Fibroblast of skin of left quadriceps (primary cell): Measurements from ENCODE around the gene MLXIPL.
"Not testable (repeated sequence)": the region's sequence is repeated elsewhere in the genome, so short reads cannot be mapped to it uniquely, and the experiment has no call there.

ENCODE experiments used
- DNase-seq, 2 experiments: peaks; one replicate each; pipeline ENCODE4 v3.0.0-alpha.2; 2013; ENCODE audit warnings: low read depth in 2 of 2

Gene MLXIPL

DNA sequence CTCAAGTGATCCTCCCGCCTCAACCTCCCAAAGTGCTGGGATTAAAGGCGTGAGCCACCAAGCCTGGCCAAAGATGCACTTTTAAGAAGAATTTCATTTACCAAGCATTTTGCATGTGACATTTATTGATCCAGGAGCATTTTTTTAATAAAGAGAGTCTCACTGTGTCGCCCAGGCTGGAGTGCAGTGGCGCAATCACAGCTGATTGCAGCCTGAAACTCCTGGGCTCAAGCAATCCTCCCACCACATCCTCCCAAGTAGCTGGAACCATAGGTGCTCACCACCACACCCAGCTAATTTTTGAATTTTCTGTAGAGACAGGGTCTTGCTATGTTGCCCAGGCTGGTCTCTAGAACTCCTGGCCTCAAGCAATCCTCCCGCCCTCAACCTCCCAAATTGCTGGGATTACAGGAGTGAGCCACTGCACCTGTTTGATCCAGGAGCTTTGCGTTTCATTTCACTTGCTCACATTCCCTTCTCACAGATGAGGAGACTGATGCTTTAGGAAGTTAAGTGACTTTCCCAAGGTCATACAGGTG is 41.6 kb downstream of the MLXIPL start:
- DNase-seq: no peak

DNA sequence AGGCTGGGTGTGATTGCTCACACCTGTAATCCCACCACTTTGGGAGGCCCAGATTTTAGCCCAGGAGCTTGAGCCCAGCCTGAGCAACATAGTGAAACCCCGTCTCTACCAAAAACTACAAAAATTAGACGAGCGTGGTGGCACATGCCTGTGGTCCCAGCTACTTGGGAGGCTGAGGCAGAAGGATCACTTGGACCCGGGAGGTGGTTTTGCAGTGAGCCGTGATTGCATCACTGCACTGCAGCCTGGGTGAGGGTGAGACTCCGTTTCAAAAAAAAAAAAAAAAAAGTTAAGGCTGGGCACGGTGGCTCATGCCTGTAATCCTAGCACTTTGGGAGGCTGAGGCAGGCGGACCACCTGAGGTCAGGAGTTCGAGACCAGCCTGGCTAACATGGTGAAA is 43.3 kb downstream of the MLXIPL start:
- not testable (repeated sequence) for DNase-seq

DNA sequence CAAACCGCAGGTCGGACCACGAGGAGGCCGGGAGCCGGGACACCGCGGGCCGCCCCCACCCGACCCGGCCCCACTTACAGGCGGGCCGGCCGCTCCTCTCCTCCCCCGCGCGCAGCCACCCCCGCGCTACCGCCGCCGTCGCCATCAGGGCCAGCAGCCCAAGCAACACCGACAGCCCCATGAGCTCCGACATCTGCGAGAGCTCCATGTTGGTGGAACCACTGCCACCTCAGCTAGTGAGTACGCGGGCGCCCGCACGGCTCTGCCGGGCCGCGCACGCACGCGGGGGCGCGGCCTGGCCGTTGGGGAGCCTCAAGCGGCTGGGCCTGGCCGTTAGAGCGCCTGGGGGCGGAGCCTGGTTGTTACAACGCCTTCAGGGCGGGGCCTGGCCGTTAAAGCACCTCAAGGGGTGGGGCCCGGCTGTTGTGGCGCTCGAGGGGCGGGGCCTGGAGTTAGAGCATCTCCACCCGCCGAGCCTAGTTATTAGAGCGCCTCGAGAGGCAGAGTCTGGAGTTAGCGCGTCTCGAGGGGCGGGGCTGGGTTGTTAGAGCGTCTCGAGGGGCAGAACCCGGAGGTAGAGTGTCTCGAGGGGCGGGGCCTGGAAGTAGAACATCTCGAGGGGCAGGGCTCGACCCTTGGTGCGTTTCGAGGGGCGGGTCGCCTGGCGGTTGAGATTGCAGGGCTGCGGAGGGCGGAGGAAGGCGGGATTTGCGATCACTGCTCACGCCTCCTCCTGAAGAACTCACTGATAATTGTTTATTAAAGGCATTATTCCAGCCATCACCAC is 45.8 kb downstream of the MLXIPL start, which contains the start of gene TBL2:
TBL2 (minus strand) TSS at position 238 of the 787 bp plus-strand sequence; CDS start at position 208, 30 bp downstream.
- DNase-seq: peak; percentile 97 to 98

DNA sequence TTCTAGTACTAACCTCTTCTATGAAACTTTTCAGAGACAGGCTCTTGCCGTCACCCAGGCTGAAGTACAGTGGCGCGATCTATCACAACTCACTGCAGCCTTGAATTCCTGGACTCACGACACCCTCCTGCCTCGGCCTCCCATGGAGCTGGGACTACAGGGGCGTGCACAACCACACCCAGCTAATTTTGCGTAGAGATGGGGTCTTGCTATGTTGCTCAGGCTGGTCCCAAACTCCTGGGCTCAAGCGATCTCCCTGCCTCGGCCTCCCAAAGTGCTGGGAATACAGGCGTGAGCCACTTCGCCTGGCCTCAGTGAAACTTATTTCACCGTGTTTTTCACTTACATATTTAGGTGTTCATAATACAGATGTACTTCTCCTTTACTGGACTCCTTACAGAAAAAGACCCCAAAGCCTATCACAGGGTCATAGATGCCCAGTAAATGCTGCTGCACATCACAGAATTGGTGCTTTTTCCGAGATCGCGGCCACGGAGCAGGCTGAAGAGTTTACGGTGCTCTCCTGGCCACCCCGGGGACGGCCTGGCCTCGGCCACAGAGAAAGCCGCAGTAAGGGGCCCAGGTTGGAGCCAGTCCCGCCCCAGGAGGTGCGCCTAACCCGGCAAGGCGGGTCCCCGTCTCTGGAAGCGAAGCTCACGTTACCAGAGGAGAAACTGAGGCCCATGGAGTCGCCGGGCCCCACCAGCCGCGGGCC is 46.5 kb downstream of the MLXIPL start:
- no peak for DNase-seq

DNA sequence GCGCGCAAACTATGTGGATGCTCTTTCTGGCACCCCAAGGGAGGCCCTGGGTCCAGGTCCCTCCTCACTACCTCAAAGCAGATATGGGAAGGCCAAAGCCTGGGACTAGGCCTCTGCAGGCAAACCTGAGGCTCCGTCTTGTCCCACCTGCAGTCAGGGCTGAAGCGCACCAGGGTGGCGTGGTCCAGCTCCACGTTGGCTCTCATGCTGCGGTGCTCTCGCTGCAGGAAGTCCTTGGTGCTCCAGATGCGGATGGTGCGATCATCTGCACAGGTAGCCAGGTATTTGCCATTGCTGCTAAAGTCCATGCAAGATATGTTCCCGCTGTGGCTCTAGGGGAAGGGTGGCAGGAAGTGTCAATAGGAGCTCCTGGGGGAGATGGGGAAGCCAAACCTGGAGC is 50.5 kb downstream of the MLXIPL start:
- no peak for DNase-seq

DNA sequence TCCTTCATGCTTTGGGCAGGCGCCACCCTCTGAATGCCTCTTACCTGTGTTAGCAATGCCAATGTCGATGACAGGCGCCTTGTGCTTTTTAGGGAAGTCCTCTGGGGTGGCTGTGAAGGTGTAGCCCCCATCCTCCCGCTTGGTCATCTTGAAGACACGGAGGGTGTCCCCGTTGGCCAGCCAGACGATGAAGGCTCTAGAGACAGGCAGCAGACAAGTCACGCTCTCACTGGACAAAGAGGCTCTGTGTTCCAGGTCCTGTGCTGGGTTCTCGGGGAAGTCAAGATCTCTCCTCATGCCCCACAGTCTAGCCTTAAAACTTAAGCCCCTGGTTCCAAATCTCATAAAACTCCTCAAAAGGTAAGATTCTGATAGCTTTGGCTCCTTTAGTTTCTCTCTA is 51.0 kb downstream of the MLXIPL start:
- no peak for DNase-seq

DNA sequence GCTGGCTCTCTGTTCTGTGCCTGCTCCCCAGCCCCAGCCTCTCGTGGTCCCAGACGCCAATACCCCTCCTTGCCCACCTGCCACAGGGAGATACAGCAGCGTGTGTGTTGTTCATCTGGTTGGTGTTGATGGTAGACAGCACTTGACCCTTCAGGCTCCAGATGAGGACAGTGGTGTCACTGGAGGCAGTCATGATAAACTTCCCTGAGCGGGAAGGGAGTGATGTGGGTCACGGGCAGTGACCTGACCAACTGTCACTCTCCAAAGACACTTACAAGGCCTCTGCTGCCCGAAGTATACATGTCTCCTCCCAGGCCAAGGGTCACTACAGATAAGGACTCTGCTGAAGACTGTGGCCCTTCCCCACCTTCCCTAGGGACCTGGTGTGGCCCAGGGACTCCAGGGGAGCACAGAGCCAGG is 51.5 kb downstream of the MLXIPL start:
- DNase-seq: no peak

DNA sequence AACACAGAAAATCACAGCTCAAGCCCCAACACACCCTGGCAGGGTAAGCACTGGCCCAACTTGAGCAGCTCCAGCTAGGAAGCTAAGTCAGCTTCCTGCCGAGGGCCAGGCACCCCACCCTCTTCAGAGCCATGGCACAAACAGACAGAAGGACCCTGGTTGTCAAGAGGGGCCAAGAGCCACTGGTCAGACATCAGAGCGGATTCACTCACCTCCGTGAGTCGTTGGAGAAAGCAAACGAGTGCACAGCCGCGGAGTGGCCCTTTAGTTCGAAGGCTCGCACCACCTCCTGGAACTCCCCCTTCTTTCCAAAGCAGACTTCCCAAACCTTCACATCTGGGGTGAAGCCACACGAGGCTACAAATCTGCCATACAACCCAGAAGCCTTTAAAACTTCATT is 53.3 kb downstream of the MLXIPL start:
- DNase-seq: no peak

DNA sequence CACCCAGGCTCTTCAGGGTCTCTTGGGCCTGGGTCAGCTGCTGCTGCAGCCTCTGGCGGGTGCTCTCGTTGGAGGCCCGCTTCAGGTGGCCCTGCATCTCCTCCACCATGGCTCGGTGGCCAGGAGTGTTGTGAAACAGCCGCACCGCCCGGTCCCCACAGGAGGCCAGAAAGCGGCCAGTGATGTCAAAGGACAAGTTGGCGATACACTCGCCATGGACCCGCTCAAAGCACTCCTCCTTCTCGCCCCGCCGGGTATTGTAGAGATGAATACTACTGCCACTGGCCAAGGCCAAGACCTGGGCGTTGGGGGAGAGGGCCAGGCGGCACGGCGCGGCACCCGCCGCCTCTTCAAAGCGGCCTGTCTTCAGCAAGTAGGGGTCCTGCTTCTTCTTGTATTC is 53.8 kb downstream of the MLXIPL start:
- DNase-seq: no peak

DNA sequence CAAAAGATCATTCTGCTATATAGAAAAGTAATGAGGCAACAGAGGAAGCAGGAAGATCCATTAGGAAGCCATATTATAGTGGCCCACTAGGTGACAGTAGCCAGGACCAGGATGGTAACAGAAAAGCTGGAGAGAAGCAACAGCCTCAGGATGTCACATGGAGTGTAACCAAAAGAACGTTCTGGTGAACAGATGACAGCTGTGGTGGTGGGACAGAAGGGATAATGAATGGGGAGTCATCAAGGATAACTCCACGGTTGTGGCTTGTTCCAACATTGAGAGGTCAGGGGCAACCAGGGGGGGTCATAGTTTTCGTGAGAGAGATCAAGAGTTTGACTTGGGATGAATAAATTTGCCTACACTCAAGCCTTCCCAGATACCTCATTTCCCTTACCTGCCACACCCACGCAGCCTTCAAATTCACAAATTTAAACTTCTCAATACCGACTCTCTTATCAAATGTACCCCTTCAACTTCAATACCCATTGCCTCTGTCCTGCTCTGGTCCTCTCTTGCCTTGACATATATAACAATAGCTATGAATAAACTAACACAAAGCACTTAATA is 55.2 kb downstream of the MLXIPL start:
- no peak for DNase-seq

DNA sequence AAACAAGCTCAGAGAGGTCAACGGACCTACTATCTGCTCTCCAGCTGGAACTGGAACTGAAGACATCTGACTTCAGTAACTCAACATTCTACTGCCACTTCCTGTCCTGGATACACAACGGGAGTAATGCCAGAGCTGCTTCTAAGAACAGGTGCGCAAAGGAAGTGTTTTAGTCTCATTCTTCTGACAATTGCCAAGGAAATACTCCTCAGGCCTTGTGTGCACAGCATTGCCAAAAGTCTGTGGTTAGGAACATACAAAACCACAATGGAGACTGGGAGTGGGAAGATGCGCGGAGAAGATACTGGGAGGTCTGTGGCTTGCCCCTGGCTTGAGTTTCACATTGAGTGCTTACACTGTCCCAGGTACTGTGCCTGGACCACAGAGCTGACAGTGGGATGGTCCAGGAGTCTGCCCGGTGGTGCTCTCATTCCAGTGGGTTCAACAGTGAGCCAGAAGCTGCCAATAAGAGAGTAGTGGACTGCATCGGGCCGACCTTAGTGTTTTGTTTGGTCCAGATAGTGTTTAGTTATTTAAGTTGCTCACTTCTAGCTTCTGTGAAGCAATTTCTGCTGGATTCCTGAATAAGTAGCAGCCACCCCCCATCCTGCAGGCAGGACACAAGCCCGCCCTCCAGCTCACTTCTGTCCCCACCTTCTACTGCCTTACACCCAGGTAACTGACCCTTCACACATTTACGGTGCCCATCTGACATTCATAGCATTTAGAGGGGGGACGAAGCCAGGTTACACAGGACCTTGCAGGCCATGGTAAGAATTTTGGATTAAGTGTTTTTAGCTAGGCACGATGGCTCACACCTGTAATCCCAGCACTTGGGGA is 56.3 kb downstream of the MLXIPL start:
- DNase-seq: no peak

DNA sequence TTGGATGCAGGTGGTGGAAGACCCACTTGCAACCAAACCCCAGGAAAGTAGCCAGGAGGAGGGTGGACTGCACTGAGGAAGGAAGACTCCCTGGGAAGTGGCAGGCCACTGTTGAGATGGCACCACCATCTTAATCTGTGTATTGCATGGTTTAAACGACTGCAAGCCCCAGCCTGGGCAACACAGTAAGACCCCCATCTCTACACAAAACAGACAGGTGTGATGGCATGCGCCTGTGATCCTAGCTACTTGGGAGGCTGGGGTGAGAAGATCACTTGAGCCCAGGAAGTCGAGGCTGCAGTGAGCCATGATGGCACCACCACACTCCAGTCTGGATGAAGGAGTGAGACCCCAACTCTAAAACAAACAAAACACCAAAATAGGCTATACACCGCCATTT is 57.2 kb downstream of the MLXIPL start:
- no peak for DNase-seq

DNA sequence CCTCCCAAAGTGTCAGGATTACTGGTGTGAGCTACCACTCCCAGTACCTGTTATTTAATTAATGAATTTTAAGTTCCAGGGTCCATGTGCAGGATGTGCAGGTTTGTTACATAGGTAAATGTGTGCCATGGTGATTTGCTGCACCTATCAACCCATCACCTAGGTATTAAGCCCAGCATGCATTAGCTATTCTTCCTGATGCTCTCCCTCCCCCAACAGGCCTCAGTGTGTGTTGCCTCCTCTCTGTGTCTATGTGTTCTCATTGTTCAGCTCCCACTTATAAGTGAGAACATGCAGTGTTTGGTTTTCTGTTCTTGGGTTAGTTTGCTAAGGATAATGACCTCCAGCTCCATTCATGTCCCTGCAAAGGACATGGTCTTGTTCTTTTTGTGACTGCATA is 57.9 kb downstream of the MLXIPL start:
- not testable (repeated sequence) for DNase-seq

DNA sequence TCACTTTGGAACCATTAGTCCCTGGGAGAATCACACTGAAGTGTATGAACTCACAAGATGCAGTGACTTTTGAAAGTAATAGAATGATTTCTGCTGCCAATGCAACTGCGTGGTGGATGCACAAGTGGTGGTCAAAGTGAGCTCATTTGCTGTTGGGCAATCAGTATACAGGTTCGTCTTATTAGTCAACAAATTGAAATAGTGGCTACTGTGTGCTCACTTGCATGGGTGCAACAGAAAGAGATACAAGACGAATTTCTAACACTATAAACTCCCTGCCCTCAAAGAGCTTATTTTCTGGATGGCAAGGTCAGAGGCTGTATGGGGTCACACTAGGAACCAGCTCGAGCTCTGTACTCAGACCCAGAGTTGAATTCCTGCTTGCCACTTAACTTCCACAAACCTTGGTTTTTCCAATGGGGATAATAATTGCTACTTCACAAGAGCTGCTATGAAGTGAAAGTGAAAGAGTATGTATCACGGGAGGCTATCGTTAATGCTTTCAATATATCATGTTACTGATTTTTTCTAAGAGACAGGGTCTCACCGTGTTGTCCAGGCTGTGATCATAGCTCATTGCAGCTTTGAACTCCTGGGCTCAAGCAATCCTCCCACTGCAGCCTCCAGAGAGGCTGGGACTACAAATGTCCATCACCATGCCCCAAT is 58.5 kb downstream of the MLXIPL start:
- DNase-seq: no peak

DNA sequence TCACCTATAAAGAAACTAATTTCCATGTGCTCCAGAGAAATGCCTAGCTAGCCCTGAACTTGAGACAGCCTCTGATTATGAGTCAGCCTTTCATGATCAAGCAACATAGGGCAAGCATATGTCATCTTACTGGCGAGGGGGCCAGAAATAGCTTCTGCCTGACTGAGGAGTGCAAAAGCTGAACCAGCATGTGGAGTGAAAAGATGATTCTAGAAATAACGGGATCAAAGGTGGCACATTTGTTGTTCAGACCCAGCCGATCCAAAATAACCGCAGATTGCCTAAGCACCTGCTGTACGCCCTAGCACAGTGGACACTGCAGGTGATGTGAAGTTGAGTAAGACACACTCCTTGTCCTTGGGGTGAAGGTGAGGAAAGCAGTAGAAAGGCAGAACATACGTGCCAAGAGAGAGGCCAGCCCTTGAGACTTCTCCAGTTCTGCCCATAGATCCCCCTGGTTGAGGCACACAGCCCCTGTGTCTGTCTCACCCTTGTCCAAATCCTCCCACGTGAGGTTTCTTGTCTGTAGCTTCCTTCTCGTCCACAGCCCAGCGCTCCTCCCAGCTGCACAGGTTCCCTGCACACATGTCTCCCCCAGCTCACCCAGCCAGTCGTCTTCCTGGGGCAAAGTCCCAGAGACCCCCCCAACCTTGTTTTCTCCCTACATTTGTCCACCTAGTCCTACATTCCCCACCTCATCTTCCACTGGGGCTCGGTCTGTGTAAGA is 64.0 kb downstream of the MLXIPL start:
- DNase-seq: peak; percentile 60 to 61

DNA sequence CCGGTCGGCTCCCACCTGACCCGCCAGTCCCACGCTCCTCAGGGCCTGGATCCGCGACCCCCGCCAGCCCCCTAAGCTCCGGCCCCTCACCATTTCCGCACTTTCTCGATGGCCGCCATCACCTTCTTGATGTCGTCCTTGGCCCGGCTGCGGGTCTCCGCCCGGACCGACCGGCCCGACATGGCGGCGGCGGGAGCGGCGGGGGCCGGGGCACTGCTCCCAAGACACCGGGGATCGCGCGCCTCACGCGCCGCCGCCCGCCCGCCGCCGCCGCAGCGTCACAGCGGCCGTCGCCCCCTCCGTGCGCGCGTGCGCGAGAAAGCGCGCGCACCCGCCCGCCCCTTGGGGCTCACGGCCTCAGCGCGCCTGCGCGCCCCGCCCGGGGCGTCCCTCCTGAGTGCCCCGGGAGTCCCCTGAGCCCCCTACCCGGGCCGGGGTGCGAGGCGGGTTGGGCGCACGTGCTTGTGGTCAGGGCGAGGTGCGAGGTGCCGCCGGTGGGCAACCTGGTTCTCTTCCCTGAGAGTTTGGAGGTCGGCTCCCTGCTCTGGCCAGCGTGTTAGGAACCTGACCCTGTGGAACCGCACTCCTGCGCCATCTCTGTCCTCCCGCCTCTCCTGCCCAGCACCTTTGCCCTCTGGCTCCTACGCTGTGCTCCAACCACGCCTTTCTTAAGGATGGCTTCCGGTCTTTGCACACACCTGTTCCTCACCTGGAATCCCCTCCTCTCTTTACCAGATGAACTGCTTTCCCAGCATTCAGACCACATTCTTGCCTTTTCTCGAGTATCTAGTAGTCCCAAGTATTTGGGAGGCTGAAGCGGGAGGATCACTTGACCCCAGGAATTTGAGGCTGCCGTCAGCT is 66.7 kb downstream of the MLXIPL start, which contains the start of gene BCL7B:
BCL7B (minus strand) TSS at position 294 of the 861 bp plus-strand sequence; CDS start at position 182, 112 bp downstream.
- DNase-seq: peak in 1 of 2 experiments; percentile 25

DNA sequence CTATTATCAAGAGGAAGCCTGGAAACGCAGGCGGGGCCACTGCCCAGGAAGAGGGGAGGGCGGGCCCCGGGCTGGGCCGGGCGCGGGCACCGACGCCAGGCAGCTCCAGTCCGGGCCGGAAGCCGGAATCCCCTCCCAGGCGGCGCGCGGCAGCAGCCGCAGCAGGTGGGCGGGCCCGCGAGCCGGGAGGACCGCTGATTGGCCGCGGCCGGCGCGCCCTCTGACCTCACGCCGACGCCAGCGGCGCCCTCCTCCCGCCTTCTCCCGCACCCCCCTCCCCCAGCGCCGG is 67.3 kb downstream of the MLXIPL start:
- peak; percentile 71 to 76 for DNase-seq

DNA sequence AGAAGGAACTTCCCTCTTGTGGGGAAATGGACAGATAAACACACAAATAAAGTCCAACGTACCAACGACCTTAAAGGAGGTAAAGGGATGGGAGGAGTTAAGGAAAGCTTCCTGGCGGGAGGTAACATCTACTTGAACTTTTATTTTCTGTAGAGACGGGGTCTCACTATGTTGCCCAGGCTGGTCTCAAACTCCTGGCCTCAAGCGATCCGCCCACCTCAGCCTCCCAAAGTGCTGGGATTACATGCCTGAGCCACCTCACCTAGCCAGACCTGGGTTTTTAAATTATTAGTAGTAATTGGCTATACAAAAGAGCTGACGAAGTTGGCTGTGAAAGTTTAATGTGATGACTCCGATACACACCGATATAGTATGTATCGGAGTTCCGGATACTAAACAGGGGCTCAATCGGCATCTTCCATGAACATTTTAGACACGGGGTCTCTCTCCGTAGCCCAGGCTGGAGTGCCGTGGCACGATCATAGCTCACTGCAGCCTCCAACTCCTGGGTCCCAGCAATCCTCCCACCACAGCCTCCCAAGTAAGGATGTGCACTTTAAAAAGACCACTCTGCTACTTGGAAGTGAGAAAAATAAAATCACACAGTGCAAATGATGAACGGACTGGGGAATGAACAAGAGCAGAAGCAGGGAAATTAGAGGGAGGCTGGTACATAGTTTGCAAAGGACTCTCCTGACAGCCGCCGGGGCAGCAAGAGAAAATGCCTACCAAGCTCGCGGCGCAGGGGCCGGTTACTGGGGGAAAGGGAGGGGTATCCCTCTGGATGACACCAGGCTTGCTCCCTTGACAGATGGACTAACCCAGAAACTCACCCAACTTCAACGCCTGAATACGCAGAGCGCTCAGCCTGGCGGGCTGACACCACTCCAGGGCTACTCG is 67.9 kb downstream of the MLXIPL start:
- no peak for DNase-seq
